ENCODE results near the gene PERCC1.

DNA sequence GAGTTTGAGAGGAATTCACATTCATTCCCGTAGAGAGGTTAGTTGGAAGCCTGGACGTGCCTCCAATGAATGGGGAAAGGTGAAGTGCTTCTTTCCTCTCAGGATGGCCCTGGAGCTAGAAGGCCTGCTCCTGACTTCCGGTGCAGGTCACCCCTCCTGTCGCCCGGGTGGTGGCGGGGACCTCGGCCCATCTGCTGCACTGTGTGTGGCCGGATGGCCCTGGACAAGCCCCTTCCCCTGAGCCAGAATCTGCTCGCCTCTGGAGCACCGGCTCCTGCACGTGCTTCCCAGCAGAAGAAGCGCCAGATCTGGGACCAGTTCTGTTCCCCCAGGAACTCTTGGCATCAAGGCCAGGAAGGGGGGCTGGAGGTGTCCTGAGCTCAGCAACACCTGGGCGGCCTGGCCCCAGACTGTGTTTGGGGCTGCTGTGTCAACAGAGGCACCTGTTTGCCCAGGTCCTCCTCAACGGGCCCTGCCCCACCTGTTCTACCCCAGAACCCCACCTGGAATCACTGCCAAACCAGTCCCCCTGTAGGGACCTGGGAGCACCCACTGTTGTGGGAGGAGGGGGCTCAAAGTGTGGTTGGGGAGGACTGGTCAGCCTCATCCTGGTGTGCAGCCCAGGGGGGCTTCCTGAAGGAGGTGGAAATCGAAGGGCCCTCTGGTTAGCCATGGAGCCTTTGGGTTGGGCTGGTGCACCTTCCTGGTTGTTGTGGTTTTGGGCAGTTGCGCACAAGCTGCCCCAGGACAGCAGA, 5.1 kb upstream of the PERCC1 start:
- TF ChIP-seq, protein P1, sequence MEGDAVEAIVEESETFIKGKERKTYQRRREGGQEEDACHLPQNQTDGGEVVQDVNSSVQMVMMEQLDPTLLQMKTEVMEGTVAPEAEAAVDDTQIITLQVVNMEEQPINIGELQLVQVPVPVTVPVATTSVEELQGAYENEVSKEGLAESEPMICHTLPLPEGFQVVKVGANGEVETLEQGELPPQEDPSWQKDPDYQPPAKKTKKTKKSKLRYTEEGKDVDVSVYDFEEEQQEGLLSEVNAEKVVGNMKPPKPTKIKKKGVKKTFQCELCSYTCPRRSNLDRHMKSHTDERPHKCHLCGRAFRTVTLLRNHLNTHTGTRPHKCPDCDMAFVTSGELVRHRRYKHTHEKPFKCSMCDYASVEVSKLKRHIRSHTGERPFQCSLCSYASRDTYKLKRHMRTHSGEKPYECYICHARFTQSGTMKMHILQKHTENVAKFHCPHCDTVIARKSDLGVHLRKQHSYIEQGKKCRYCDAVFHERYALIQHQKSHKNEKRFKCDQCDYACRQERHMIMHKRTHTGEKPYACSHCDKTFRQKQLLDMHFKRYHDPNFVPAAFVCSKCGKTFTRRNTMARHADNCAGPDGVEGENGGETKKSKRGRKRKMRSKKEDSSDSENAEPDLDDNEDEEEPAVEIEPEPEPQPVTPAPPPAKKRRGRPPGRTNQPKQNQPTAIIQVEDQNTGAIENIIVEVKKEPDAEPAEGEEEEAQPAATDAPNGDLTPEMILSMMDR (IDR thresholded peaks at IDR 0.05), result no peak
- TF ChIP-seq POLR2AphosphoS5 (IDR thresholded peaks at IDR 0.05) (no peak), POLR2A (IDR thresholded peaks at IDR 0.05) (no peak)
